ENCODE measurements around the gene DKK3.

Gene DKK3

DNA sequence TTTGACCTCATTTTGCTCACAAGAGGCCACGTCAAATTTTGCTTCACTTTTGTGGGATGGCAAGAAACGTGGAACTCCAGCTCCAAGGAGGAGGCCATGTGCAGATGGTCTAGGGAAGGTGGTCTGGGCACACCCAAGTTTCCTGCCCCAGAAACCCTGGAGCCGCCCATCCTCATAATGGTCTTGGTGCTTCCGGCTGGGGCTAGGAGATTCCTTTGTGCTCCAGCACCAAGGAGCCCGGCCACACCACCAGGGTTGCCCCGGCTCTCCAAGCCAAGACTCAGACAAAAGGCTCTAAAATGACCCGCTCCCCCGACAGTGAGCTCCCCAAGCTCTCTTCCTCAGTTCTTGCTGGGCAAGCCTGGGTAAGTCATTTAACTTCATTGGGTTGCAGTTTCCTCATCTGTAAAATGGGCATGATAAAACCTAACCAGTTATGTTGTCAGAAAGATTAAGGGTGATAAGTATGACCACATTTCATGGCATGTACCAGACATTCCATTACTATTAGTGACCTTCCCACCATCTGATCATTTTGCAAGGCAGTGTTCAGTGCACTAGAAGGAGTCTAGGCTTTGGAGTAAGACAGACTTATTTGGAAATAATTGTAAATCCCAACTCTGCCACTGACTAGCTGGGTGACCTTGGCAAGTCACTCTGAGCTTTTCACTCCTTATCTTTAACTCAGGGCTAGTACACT lies 23.3 kb downstream of the DKK3 start:
- H3K4me2 ChIP-seq (ENCODE audit: insufficient read depth, low read length), result no peak overlapping the region
- no peaks in the 10 kb centered on the region for H3K9me3 ChIP-seq (ENCODE audit: insufficient read depth, low read length, severe bottlenecking)
- H4K20me1 ChIP-seq (ENCODE audit: insufficient read depth, low read length), result no peaks in the 10 kb centered on the region
- no peak overlapping the region for H3K27ac ChIP-seq (ENCODE audit: low read length)
- ATAC-seq (ENCODE audit: insufficient read depth, low read depth) (no peak), DNase-seq (no peak)
- H3K27me3 ChIP-seq (ENCODE audit: insufficient read depth, low read length, poor library complexity), result peaks cover 15% of the 10 kb centered on the region
- TF ChIP-seq EZH2 (IDR thresholded peaks at IDR 0.05; ENCODE audit: borderline replicate concordance, low read depth, low read length, severe bottlenecking), result no peak
- TF ChIP-seq, protein P1, sequence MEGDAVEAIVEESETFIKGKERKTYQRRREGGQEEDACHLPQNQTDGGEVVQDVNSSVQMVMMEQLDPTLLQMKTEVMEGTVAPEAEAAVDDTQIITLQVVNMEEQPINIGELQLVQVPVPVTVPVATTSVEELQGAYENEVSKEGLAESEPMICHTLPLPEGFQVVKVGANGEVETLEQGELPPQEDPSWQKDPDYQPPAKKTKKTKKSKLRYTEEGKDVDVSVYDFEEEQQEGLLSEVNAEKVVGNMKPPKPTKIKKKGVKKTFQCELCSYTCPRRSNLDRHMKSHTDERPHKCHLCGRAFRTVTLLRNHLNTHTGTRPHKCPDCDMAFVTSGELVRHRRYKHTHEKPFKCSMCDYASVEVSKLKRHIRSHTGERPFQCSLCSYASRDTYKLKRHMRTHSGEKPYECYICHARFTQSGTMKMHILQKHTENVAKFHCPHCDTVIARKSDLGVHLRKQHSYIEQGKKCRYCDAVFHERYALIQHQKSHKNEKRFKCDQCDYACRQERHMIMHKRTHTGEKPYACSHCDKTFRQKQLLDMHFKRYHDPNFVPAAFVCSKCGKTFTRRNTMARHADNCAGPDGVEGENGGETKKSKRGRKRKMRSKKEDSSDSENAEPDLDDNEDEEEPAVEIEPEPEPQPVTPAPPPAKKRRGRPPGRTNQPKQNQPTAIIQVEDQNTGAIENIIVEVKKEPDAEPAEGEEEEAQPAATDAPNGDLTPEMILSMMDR (IDR thresholded peaks at IDR 0.05; ENCODE audit: borderline replicate concordance, extremely low read depth, low read length, poor library complexity, severe bottlenecking), result no peak
- no peak overlapping the region for H2AFZ ChIP-seq (ENCODE audit: low read depth, low read length)
- no peak overlapping the region for H3K4me3 ChIP-seq (ENCODE audit: low read depth in 1 of 2, low read length in 2 of 2)
- no peaks in the 10 kb centered on the region for H3K36me3 ChIP-seq (ENCODE audit: insufficient read depth, low read length)
- H3K79me2 ChIP-seq (ENCODE audit: insufficient read depth, low read length), result no peaks in the 10 kb centered on the region
- H3K4me1 ChIP-seq (ENCODE audit: insufficient read depth, low read length), result no peaks in the 10 kb centered on the region
- no peak overlapping the region for H3K9ac ChIP-seq (ENCODE audit: low read depth, low read length)

DNA sequence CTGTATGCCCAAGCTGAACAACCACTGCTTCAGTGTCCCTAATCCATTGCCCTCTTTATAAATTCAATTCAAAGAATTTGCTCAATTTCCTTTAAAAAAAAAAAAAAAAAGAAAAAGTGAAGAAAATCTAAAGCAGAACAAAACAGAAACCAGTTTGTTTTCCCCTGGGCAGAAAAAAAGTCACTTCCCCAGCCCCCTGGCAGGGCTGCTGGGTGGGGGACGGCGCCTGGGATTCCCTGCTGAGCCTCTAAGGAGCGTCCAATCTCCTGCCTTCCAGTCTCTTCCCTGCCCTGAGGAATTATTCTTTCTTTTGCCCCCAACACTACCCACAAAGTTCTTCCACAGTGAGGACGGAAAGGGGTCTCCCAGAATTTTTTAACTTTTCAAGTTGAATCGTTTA lies 23.9 kb downstream of the DKK3 start:
- no peak overlapping the region for H3K4me2 ChIP-seq (ENCODE audit: insufficient read depth, low read length)
- no peak overlapping the region for H2AFZ ChIP-seq (ENCODE audit: low read depth, low read length)
- DNase-seq (no peak), ATAC-seq (ENCODE audit: insufficient read depth, low read depth) (no peak)
- peaks cover 13% of the 10 kb centered on the region for H3K27me3 ChIP-seq (ENCODE audit: insufficient read depth, low read length, poor library complexity)
- H3K9ac ChIP-seq (ENCODE audit: low read depth, low read length), result no peak overlapping the region
- no peaks in the 10 kb centered on the region for H4K20me1 ChIP-seq (ENCODE audit: insufficient read depth, low read length)
- no peak for TF ChIP-seq EZH2 (IDR thresholded peaks at IDR 0.05; ENCODE audit: borderline replicate concordance, low read depth, low read length, severe bottlenecking)
- TF ChIP-seq, protein P1 (IDR thresholded peaks at IDR 0.05; ENCODE audit: borderline replicate concordance, extremely low read depth, low read length, poor library complexity, severe bottlenecking), result no peak
- no peaks in the 10 kb centered on the region for H3K36me3 ChIP-seq (ENCODE audit: insufficient read depth, low read length)
- H3K4me1 ChIP-seq (ENCODE audit: insufficient read depth, low read length), result no peaks in the 10 kb centered on the region
- no peak overlapping the region for H3K4me3 ChIP-seq (ENCODE audit: low read depth in 1 of 2, low read length in 2 of 2)
- no peaks in the 10 kb centered on the region for H3K79me2 ChIP-seq (ENCODE audit: insufficient read depth, low read length)
- no peak overlapping the region for H3K27ac ChIP-seq (ENCODE audit: low read length)
- H3K9me3 ChIP-seq (ENCODE audit: insufficient read depth, low read length, severe bottlenecking), result no peaks in the 10 kb centered on the region

DNA sequence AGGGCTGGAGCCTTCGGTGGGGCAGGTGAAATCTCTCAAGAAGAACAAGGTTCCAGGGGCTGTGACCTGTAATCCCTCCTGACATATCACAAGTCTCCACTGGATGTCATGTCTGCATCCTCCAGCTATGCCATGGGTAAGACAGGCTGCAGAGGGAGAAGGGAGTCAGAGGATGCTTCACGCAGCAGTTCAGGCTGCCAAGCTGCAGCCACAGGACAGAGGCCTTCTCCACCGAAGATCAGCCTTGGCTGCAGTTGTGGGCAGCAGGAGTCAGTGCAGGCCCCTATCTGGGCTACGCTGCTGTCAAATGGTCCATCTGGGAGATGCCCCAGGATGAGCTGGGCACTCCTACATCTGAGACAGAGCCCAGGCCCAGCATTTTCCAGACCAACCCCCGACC lies 25.0 kb downstream of the DKK3 start:
- Histone ChIP-seq H3K27me3 (ENCODE audit: insufficient read depth, low read length, poor library complexity) (peaks cover 17% of the 10 kb centered on the region), H3K4me3 (ENCODE audit: low read depth in 1 of 2, low read length in 2 of 2) (no peak overlapping the region), H3K4me1 (ENCODE audit: insufficient read depth, low read length) (no peaks in the 10 kb centered on the region), H3K36me3 (ENCODE audit: insufficient read depth, low read length) (no peaks in the 10 kb centered on the region), H3K27ac (ENCODE audit: low read length) (no peak overlapping the region), H3K4me2 (ENCODE audit: insufficient read depth, low read length) (no peak overlapping the region), H4K20me1 (ENCODE audit: insufficient read depth, low read length) (no peaks in the 10 kb centered on the region), H2AFZ (ENCODE audit: low read depth, low read length) (no peak overlapping the region), H3K79me2 (ENCODE audit: insufficient read depth, low read length) (no peaks in the 10 kb centered on the region), H3K9ac (ENCODE audit: low read depth, low read length) (no peak overlapping the region), H3K9me3 (ENCODE audit: insufficient read depth, low read length, severe bottlenecking) (no peaks in the 10 kb centered on the region)
- TF ChIP-seq, protein P1 (IDR thresholded peaks at IDR 0.05; ENCODE audit: borderline replicate concordance, extremely low read depth, low read length, poor library complexity, severe bottlenecking), result no peak
- TF ChIP-seq EZH2 (IDR thresholded peaks at IDR 0.05; ENCODE audit: borderline replicate concordance, low read depth, low read length, severe bottlenecking), result no peak
- ATAC-seq (ENCODE audit: insufficient read depth, low read depth) (no peak), DNase-seq (no peak)
